GM10266 (cell line): Measurements from ENCODE around the gene ULK4.
"Not testable (repeated sequence)": the region's sequence is repeated elsewhere in the genome, so short reads cannot be mapped to it uniquely, and the experiment has no call there.

ENCODE experiments used
- DNase-seq: peaks from one replicate; pipeline ENCODE4 v3.0.0; 2012; ENCODE audit errors: extremely low spot score
- CTCF ChIP-seq: IDR thresholded peaks from 2 replicates; pipeline ENCODE4 v1.5.1; 2012; ENCODE audit warnings: mild to moderate bottlenecking, low read depth; ENCODE audit not compliant: control insufficient read depth, insufficient read depth; ENCODE audit errors: missing control alignments

ULK4 gene

DNA sequence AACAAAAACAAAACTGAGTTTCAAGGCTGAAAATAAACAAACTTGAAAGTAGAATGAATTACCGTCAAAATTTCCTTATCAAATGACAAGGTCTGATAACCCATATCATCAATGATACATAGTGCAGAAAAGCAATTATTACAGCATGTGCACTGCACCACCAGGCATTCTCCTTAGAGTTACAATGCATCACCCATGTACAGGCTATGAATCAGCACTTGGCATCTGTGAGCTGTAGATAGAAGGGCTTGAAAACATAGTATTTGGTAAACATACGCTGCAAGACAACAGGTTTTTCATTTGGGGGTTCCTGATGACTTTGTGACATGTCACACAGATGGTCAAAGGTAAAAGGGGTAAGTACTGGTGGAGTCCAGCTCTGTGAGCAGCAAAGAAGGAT is 497.5 kb downstream of the ULK4 start:
- no peak for TF ChIP-seq CTCF
- DNase-seq = no peak

DNA sequence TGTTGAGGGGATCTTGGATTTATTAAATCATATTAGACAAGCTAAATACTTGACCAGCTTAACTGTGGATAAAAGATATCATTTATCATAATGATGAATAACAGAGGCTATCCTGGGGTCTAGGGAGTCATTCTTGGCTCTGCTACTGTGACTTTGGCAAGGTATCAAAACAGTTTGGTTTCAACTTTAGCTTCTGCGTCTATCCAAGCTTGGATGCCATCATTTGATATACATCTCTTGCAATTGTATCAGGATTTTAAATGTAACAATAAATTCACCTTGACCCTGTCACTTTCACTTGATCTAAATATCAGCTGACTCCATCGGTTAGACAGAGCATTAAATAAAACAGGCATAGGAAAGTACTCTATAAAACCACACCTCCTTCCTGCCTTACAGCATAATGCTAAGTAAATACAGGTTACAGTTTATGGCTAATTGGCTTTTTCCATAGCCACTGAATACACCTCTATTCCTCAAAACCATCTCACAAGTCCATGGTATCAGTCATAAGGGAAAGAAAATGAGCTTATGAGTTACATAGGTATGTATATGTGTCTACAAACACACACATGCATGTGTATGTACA is 499.7 kb downstream of the ULK4 start:
- no peak for DNase-seq
- no peak for TF ChIP-seq CTCF

DNA sequence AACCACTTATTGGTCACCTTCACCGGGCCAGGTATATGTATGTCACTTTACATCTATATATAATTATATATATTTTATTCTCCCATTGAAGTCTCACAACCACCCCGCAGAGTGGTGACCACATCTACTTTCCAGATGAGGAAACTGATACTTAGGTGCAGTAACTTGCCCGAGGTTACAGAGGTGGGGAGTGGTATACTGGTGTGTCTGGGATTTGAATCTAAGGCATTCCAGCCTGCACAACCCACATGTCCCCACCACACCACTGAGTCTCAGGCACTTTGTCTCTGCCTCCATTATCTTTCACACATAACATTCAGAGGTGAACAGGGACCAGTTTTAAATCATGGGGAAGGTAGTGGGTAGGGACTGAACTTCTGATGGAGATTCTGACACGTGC is 501.2 kb downstream of the ULK4 start:
- no peak for DNase-seq
- TF ChIP-seq CTCF = no peak

DNA sequence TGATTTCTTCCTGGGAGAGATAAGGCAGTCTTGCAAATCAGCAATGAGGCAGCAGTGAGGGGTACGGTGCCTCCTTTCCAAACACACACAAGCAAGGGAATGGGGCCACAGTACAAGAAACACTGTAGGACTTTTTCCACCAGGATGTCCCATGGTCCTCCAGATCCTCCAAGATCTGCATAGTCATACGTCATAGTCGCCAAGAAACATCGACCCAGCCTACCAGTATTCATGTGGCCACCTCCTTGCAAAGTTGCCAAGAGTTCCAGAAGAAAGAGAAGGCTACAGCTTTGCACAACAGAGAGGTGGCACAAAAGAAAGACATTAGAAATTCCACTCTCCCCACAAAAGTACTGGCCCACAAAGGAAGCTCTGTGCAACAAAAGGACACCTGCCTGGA is 504.7 kb downstream of the ULK4 start:
- DNase-seq = no peak
- TF ChIP-seq CTCF = no peak

GRCh38 chr3:41456162-41456561 is 505.7 kb downstream of the ULK4 start:
- no peak for DNase-seq
- TF ChIP-seq CTCF = no peak

GRCh38 chr3:41453618-41454017 is 508.3 kb downstream of the ULK4 start:
- not testable (repeated sequence) for DNase-seq

DNA sequence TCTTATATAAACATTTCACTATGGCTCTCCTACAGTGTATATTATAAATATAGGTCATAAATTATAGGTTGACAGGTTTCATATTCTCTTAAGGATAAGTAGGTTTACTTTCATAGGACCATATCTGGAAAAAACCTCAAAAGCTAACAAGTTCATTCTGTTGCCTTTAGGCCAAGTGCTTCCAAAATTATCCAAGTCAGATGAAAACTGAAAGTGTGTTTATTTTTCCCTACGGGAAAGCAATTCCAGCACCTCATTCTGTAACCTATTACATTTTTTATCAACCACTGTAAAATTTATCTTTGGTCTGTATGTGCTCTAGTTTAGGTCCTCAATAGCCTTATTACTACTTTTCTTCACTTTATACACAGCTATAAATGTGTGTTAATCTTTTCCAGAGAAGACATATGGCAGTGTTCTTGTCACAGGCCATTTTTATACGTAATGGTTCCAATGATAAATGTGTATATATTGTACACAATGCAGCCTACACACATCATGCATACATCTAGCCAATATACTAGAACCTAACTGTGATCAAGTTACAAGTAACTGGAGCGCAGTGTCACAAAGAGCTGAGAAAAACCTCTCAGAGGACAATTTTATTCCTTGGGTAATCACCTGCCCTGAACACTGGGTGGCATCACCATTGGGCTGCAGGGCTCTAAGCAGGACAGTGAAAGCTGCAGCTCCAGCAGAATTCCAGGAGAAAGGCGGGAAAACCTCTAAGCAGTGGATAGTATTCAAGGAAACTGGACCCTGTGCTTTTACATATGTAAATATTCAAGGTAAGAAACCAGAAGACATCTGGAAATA is 511.3 kb downstream of the ULK4 start:
- no peak for DNase-seq
- TF ChIP-seq CTCF = no peak
